Prostate gland (tissue), 2 donors: ENCODE data around the gene CD82. TPM values are rescaled to one million over a fixed set of nuclear protein-coding genes. Genes with fewer than 3 reads are reported as not detected.

Experiments used
- DNase-seq: peaks from one replicate; pipeline ENCODE4 v3.0.0-alpha.2; 2019; ENCODE audit warnings: low spot score
- H3K27ac ChIP-seq, 2 donors: fragments of 200-600 bp; sonication (generic); 2 replicates each; pipeline ENCODE4 v1.5.1; 2017 to 2019
- H3K27me3 ChIP-seq: fragments of 200-600 bp; sonication (generic); replicated peaks from 2 replicates; pipeline ENCODE4 v1.5.1; 2019; ENCODE audit not compliant: insufficient read depth
- H3K36me3 ChIP-seq, 2 donors: fragments of 200-600 bp; sonication (generic); 1 replicate in 1 of 2; 2 replicates in 1 of 2; pipeline versions ENCODE4 v1.5.1 to v1.8.1; 2017 to 2019
- H3K4me1 ChIP-seq: fragments of 200-600 bp; sonication (generic); replicated peaks from 2 replicates; pipeline ENCODE4 v1.5.1; 2019
- H3K4me3 ChIP-seq, 2 donors: fragments of 200-600 bp; sonication (generic); 2 replicates each; pipeline ENCODE4 v1.5.1; 2017 to 2019
- H3K9me3 ChIP-seq: fragments of 200-600 bp; sonication (generic); 2 replicates; pipeline ENCODE4 v1.5.1; 2017
- CTCF ChIP-seq, 4 experiments: fragments of 200-600 bp in 2 of 4; fragments of 450-650 bp in 2 of 4; sonication (generic) in 2 of 4; IDR thresholded peaks; 1 replicate in 3 of 4; 2 replicates in 1 of 4; pipeline ENCODE4 v1.5.1; 2016 to 2019; ENCODE audit warnings: antibody characterized with exemption in 4 of 4, mild to moderate bottlenecking in 2 of 4, moderate library complexity in 2 of 4
- POLR2A ChIP-seq: fragments of 450-650 bp; IDR thresholded peaks from one replicate; pipeline ENCODE4 v1.6.1; 2016; ENCODE audit warnings: antibody characterized with exemption, mild to moderate bottlenecking
- POLR2AphosphoS5 ChIP-seq: sonication (generic); formaldehyde crosslinking; IDR thresholded peaks from one replicate; pipeline ENCODE4 v1.6.1; 2017; ENCODE audit warnings: antibody characterized with exemption
- WGBS: methylation state at CpG from one replicate; pipeline ENCODE4 v1.1.5; 2018; 5-methylcytosine and 5-hydroxymethylcytosine counted together
- intact Hi-C: fragments of 100-400 bp; cut with DNase I; formaldehyde crosslinking; loops from one replicate; pipeline ENCODE4 v1.14.2; 2022
- total RNA-seq, 2 donors: library from RNA; depleted of rRNA; stranded (reverse); fragments of >200 nt; gene quantifications; one replicate each; pipeline ENCODE4 v1.1.0, GENCODE V29; 2016

CD82 gene
- total RNA-seq, 2 donors from 2014 or later = 35.1 to 54.6 TPM

- H3K4me3 ChIP-seq = no peak overlapping the region
- TF ChIP-seq POLR2A (no peak), POLR2AphosphoS5 (no peak), CTCF (IDR thresholded peaks at IDR 0.05) (no peak)
- WGBS = 77% methylated on average over 6 of the region's 6 CpGs
- peaks cover 10% of the 10 kb centered on the region for H3K4me1 ChIP-seq
- intact Hi-C loops = no loop called here
- DNase-seq = no peak
- no peaks in the 10 kb centered on the region for H3K9me3 ChIP-seq
- H3K27ac ChIP-seq = peak overlapping the region; percentile 49 to 54
- H3K36me3 ChIP-seq = no peaks in the 10 kb centered on the region
- H3K27me3 ChIP-seq = no peaks in the 10 kb centered on the region
Measured at GRCh38 chr11:44607319-44607962, 42.0 kb downstream of the CD82 start.

- peaks cover 10% of the 10 kb centered on the region for H3K4me1 ChIP-seq
Measured at GRCh38 chr11:44607987-44608386, 42.5 kb downstream of the CD82 start.

GRCh38 chr11:44608651-44608990 lies 43.2 kb downstream of the CD82 start:
- intact Hi-C loops = no loop called here
- no peaks in the 10 kb centered on the region for H3K27me3 ChIP-seq
- no peak overlapping the region for H3K4me3 ChIP-seq
- no peaks in the 10 kb centered on the region for H3K36me3 ChIP-seq
- DNase-seq = no peak
- 78% methylated on average over 9 of the region's 9 CpGs for WGBS
- TF ChIP-seq POLR2AphosphoS5 (no peak), CTCF (IDR thresholded peaks at IDR 0.05) (no peak), POLR2A (no peak)
- H3K4me1 ChIP-seq = peaks cover 10% of the 10 kb centered on the region
- no peak overlapping the region for H3K27ac ChIP-seq
- H3K9me3 ChIP-seq = no peaks in the 10 kb centered on the region

More at GRCh38 chr11:44607987-44608386, 42.5 kb downstream of the CD82 start:
- 27% methylated on average over 8 of the region's 8 CpGs for WGBS
- Histone ChIP-seq H3K27me3 (no peaks in the 10 kb centered on the region), H3K36me3 (no peaks in the 10 kb centered on the region), H3K27ac (peak overlapping the region; percentile 49 to 54), H3K4me3 (no peak overlapping the region), H3K9me3 (no peaks in the 10 kb centered on the region)
- TF ChIP-seq POLR2AphosphoS5 (peak; percentile 83), POLR2A (no peak), CTCF (IDR thresholded peaks at IDR 0.05) (no peak)
- DNase-seq = peak; percentile 74
- intact Hi-C loops = no loop called here

GRCh38 chr11:44608991-44609782 lies 43.7 kb downstream of the CD82 start:
- H3K36me3 ChIP-seq = no peaks in the 10 kb centered on the region
- H3K9me3 ChIP-seq = no peaks in the 10 kb centered on the region
- intact Hi-C loops = no loop called here
- no peak for DNase-seq
- H3K27me3 ChIP-seq = no peaks in the 10 kb centered on the region
- H3K27ac ChIP-seq = no peak overlapping the region
- 76% methylated on average over 11 of the region's 11 CpGs for WGBS
- H3K4me1 ChIP-seq = peaks cover 10% of the 10 kb centered on the region
- TF ChIP-seq POLR2AphosphoS5 (no peak), POLR2A (no peak), CTCF (IDR thresholded peaks at IDR 0.05) (no peak)
- no peak overlapping the region for H3K4me3 ChIP-seq

- H3K27me3 ChIP-seq = no peaks in the 10 kb centered on the region
- intact Hi-C loops = no loop called here
- H3K4me3 ChIP-seq = no peak overlapping the region
- H3K27ac ChIP-seq = no peak overlapping the region
- no peak for DNase-seq
- TF ChIP-seq POLR2A (no peak), POLR2AphosphoS5 (no peak), CTCF (IDR thresholded peaks at IDR 0.05) (no peak)
- no peaks in the 10 kb centered on the region for H3K36me3 ChIP-seq
- peaks cover 10% of the 10 kb centered on the region for H3K4me1 ChIP-seq
- WGBS = 73% methylated on average over 3 of the region's 3 CpGs
- H3K9me3 ChIP-seq = no peaks in the 10 kb centered on the region
Measured at GRCh38 chr11:44609783-44610155, 44.3 kb downstream of the CD82 start.
